ENCODE data around the gene ARFGEF3. TPM values are rescaled to one million over a fixed set of nuclear protein-coding genes. Genes with fewer than 3 reads are reported as not detected.

Gene ARFGEF3
- total RNA-seq, 4 donors from 2014 or later, result 8.9 to 12.0 (median 10.5) TPM

DNA sequence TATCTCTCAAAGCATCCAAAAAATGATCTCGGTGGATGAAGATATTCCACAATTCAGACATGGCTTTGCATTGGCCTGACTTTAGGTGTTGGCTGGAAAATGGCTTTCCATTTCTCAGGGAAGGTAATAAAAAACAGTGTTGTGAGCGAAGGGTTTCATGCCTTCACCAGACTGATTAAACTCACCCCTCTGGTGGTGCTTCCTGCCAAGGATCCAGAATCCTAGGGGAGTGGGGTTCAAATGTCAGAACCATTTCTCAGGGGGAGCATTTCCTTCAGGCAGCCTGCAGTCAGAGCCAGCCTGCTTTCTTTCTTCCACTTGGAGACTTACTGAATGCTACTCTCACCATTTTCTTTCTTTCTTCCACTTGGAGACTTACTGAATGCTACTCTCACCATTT, 170.2 kb downstream of the ARFGEF3 start:
- Histone ChIP-seq H3K27ac (no peak overlapping the region), H3K36me3 (peaks cover 0 to 6% (median 0%) of the 10 kb centered on the region in 3 donors), H3K9me3 (no peaks in the 10 kb centered on the region), H3K27me3 (no peaks in the 10 kb centered on the region), H3K4me1 (no peaks in the 10 kb centered on the region), H3K4me3 (no peak overlapping the region)
- TF ChIP-seq, protein P1, sequence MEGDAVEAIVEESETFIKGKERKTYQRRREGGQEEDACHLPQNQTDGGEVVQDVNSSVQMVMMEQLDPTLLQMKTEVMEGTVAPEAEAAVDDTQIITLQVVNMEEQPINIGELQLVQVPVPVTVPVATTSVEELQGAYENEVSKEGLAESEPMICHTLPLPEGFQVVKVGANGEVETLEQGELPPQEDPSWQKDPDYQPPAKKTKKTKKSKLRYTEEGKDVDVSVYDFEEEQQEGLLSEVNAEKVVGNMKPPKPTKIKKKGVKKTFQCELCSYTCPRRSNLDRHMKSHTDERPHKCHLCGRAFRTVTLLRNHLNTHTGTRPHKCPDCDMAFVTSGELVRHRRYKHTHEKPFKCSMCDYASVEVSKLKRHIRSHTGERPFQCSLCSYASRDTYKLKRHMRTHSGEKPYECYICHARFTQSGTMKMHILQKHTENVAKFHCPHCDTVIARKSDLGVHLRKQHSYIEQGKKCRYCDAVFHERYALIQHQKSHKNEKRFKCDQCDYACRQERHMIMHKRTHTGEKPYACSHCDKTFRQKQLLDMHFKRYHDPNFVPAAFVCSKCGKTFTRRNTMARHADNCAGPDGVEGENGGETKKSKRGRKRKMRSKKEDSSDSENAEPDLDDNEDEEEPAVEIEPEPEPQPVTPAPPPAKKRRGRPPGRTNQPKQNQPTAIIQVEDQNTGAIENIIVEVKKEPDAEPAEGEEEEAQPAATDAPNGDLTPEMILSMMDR (IDR thresholded peaks at IDR 0.05), result no peak
- no peak for TF ChIP-seq POLR2A (IDR thresholded peaks at IDR 0.05)
- DNase-seq, result no peak

DNA sequence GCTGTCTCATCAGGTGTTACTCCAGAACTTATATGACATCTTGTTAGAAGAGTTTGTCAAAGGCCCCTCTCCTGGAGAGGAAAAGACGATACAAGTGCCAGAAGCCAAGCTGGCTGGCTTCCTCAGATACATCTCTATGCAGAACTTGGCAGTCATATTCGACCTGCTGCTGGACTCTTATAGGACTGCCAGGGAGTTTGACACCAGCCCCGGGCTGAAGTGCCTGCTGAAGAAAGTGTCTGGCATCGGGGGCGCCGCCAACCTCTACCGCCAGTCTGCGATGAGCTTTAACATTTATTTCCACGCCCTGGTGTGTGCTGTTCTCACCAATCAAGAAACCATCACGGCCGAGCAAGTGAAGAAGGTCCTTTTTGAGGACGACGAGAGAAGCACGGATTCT, 172.3 kb downstream of the ARFGEF3 start:
- H3K4me3 ChIP-seq, result no peak overlapping the region
- H3K4me1 ChIP-seq, result no peaks in the 10 kb centered on the region
- H3K27me3 ChIP-seq, result no peaks in the 10 kb centered on the region
- TF ChIP-seq, protein P1 (IDR thresholded peaks at IDR 0.05), result no peak
- no peak for TF ChIP-seq POLR2A (IDR thresholded peaks at IDR 0.05)
- no peaks in the 10 kb centered on the region for H3K9me3 ChIP-seq
- H3K36me3 ChIP-seq, result peaks cover 0 to 6% (median 0%) of the 10 kb centered on the region in 3 donors
- DNase-seq, result no peak
- no peak overlapping the region for H3K27ac ChIP-seq

DNA sequence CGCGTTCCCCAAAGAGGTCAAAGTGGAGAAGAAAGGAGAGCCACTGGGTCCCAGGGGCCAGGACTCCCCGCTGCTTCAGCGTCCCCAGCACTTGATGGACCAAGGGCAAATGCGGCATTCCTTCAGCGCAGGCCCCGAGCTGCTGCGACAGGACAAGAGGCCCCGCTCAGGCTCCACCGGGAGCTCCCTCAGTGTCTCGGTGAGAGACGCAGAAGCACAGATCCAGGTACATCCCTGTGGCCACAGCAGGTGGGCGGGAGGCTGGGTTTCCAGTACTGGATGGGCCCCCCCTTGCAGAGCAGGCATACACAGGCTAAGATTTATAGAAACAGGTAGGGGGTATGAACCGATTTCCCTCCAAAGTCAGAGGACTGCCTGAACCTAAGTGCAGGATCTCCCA, 173.2 kb downstream of the ARFGEF3 start:
- Histone ChIP-seq H3K36me3 (peaks cover 0 to 6% (median 0%) of the 10 kb centered on the region in 3 donors), H3K27ac (no peak overlapping the region), H3K9me3 (no peaks in the 10 kb centered on the region), H3K4me1 (no peaks in the 10 kb centered on the region), H3K27me3 (no peaks in the 10 kb centered on the region), H3K4me3 (no peak overlapping the region)
- no peak for TF ChIP-seq POLR2A (IDR thresholded peaks at IDR 0.05)
- TF ChIP-seq, protein P1 (IDR thresholded peaks at IDR 0.05), result no peak
- no peak for DNase-seq

DNA sequence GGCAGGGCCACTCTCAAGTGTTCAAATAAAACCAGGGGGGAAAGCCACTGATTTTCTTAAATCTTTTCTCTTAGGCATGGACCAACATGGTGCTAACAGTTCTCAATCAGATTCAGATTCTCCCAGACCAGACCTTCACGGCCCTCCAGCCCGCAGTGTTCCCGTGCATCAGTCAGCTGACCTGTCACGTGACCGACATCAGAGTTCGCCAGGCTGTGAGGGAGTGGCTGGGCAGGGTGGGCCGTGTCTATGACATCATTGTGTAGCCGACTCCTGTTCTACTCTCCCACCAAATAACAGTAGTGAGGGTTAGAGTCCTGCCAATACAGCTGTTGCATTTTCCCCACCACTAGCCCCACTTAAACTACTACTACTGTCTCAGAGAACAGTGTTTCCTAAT, 174.5 kb downstream of the ARFGEF3 start:
- no peaks in the 10 kb centered on the region for H3K27me3 ChIP-seq
- H3K9me3 ChIP-seq, result no peaks in the 10 kb centered on the region
- H3K4me1 ChIP-seq, result no peaks in the 10 kb centered on the region
- peaks cover 0 to 6% (median 0%) of the 10 kb centered on the region in 3 donors for H3K36me3 ChIP-seq
- no peak overlapping the region for H3K4me3 ChIP-seq
- DNase-seq, result no peak
- TF ChIP-seq POLR2A (IDR thresholded peaks at IDR 0.05), result no peak
- TF ChIP-seq, protein P1 (IDR thresholded peaks at IDR 0.05), result no peak
- no peak overlapping the region for H3K27ac ChIP-seq

DNA sequence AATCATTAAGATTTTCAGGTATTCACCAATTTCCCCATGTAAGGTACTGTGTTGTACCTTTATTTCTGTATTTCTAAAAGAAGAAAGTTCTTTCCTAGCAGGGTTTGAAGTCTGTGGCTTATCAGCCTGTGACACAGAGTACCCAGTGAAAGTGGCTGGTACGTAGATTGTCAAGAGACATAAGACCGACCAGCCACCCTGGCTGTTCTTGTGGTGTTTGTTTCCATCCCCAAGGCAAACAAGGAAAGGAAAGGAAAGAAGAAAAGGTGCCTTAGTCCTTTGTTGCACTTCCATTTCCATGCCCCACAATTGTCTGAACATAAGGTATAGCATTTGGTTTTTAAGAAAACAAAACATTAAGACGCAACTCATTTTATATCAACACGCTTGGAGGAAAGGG, 175.3 kb downstream of the ARFGEF3 start:
- Histone ChIP-seq H3K36me3 (peaks cover 0 to 6% (median 0%) of the 10 kb centered on the region in 3 donors), H3K4me3 (no peak overlapping the region), H3K9me3 (no peaks in the 10 kb centered on the region), H3K27me3 (no peaks in the 10 kb centered on the region), H3K27ac (no peak overlapping the region), H3K4me1 (no peaks in the 10 kb centered on the region)
- TF ChIP-seq, protein P1 (IDR thresholded peaks at IDR 0.05), result no peak
- TF ChIP-seq POLR2A (IDR thresholded peaks at IDR 0.05), result no peak
- no peak for DNase-seq

DNA sequence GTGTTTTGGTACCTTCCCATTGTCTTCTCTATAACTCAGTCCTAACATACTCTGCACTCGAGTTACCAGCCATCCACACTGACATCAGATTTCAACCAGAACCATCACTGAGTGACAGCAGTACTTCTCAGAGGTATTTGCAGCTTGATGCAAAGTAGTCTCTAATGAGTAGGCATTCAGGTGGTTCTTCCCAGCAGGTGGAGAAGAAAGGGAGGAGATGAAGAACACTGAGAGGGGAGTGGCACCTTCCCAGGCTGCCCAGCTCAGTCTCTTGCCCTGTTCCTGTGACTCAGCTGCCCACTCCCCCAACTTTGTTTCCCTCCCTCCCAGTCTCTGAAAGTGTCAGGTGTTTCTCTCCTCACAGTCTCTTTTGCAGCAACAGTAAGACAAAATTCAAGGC, 177.3 kb downstream of the ARFGEF3 start:
- H3K27ac ChIP-seq, result no peak overlapping the region
- H3K36me3 ChIP-seq, result peaks cover 0 to 6% (median 0%) of the 10 kb centered on the region in 3 donors
- no peaks in the 10 kb centered on the region for H3K9me3 ChIP-seq
- TF ChIP-seq, protein P1 (IDR thresholded peaks at IDR 0.05), result no peak
- no peak for TF ChIP-seq POLR2A (IDR thresholded peaks at IDR 0.05)
- no peaks in the 10 kb centered on the region for H3K4me1 ChIP-seq
- no peak overlapping the region for H3K4me3 ChIP-seq
- H3K27me3 ChIP-seq, result no peaks in the 10 kb centered on the region
- DNase-seq, result no peak
